H1 (cell line): ENCODE measurements around the gene TBCD. TPM values are rescaled to one million over a fixed set of nuclear protein-coding genes. Genes with fewer than 3 reads are reported as not detected.

Source experiments
- CTCF ChIA-PET: fragments of 300-600 bp; sonication (Branson Sonifier 250); formaldehyde crosslinking; loops from one replicate; lab custom pipeline; 2021; ENCODE audit not compliant: partially characterized antibody; lab: Charles Lee
- POLR2A ChIA-PET: fragments of 300-600 bp; sonication (Branson Sonifier 250); formaldehyde crosslinking; loops from one replicate; lab custom pipeline; 2021; ENCODE audit warnings: inconsistent platforms; ENCODE audit not compliant: partially characterized antibody; lab: Charles Lee
- DNase-seq, 2 experiments: peaks; one replicate each; pipeline versions ENCODE4 v3.0.0 to v3.0.0-alpha.2; 2010 to 2022; ENCODE audit warnings: low spot score in 2 of 2, low read depth in 1 of 2, mixed read lengths in 1 of 2
- FAIRE-seq: peaks from 2 replicates; lab custom pipeline; 2011; peaks lifted over from hg19 to GRCh38; lab: Jason Lieb, UNC
- H2AFZ ChIP-seq: 2 replicates; pipeline ENCODE4 v1.8.1; 2012; ENCODE audit warnings: low read length, inconsistent platforms
- H2AK5ac ChIP-seq: 2 replicates; pipeline ENCODE4 v1.6.1; 2013; ENCODE audit warnings: low read depth, low read length
- H2BK120ac ChIP-seq: replicated peaks from 2 replicates; pipeline ENCODE3; 2013; ENCODE audit warnings: low read depth, low read length, inconsistent platforms
- H2BK12ac ChIP-seq: 2 replicates; pipeline ENCODE4 v1.6.1; 2013; ENCODE audit warnings: low read depth, low read length
- H2BK15ac ChIP-seq: 2 replicates; pipeline ENCODE4 v1.6.1; 2013; ENCODE audit warnings: low read length
- H2BK20ac ChIP-seq: 2 replicates; pipeline ENCODE4 v1.6.1; 2013; ENCODE audit warnings: low read length
- H2BK5ac ChIP-seq: 2 replicates; pipeline ENCODE4 v1.6.1; 2013; ENCODE audit warnings: low read depth, low read length
- H3K14ac ChIP-seq: 2 replicates; pipeline ENCODE4 v1.6.1; 2013; ENCODE audit warnings: inconsistent platforms; ENCODE audit not compliant: insufficient read length
- H3K18ac ChIP-seq: 2 replicates; pipeline ENCODE4 v1.6.1; 2013; ENCODE audit warnings: low read length; ENCODE audit errors: extremely low read depth
- H3K23ac ChIP-seq: 2 replicates; pipeline ENCODE4 v1.6.1; 2013; ENCODE audit warnings: inconsistent platforms; ENCODE audit not compliant: insufficient read length
- H3K23me2 ChIP-seq: 2 replicates; pipeline ENCODE4 v1.6.1; 2013; ENCODE audit warnings: low read depth, low read length
- H3K27ac ChIP-seq: 2 replicates; pipeline ENCODE4 v1.6.1; 2011; ENCODE audit warnings: low read depth, low read length, inconsistent platforms
- H3K27me3 ChIP-seq, 4 experiments: replicated peaks in 1 of 4; 1 replicate in 1 of 4; 2 replicates in 3 of 4; pipeline versions ENCODE4 v1.6.1 to v1.8.1; 2011 to 2013; ENCODE audit warnings: low read length in 3 of 4, mild to moderate bottlenecking in 3 of 4, inconsistent platforms in 2 of 4, mixed read lengths in 2 of 4, moderate library complexity in 1 of 4; ENCODE audit not compliant: control insufficient read depth in 3 of 4, insufficient read depth in 3 of 4; ENCODE audit errors: extremely low read depth in 1 of 4
- H3K36me3 ChIP-seq, 4 experiments: 2 replicates each; pipeline versions ENCODE4 v1.6.1 to v1.8.1; 2011 to 2013; ENCODE audit warnings: mild to moderate bottlenecking in 4 of 4, low read length in 3 of 4, moderate library complexity in 2 of 4, control low read depth in 1 of 4, inconsistent platforms in 1 of 4; ENCODE audit not compliant: insufficient read depth in 4 of 4, control insufficient read depth in 2 of 4
- H3K4ac ChIP-seq: replicated peaks from 2 replicates; pipeline ENCODE3; 2013; ENCODE audit warnings: low read length, low read depth, mixed read lengths, inconsistent platforms; ENCODE audit not compliant: insufficient read length
- H3K4me1 ChIP-seq, 4 experiments: replicated peaks in 1 of 4; 1 replicate in 1 of 4; 2 replicates in 3 of 4; pipeline versions ENCODE4 v1.6.1 to v1.8.1; 2011 to 2013; ENCODE audit warnings: low read length in 3 of 4, inconsistent platforms in 2 of 4, mixed read lengths in 1 of 4; ENCODE audit not compliant: insufficient read depth in 4 of 4, control insufficient read depth in 3 of 4
- H3K4me2 ChIP-seq, 2 experiments: 2 replicates each; pipeline versions ENCODE4 v1.6.1 to v1.8.1; 2011 to 2013; ENCODE audit warnings: low read depth in 2 of 2, low read length in 2 of 2, control low read depth in 1 of 2, inconsistent platforms in 1 of 2, mild to moderate bottlenecking in 1 of 2; ENCODE audit not compliant: insufficient read depth in 1 of 2
- H3K4me3 ChIP-seq, 4 experiments: fragments of 200-600, 300-600 bp in 1 of 4; sonication (generic), shearing (Covaris generic), sonication (Bioruptor Twin) in 1 of 4; 2 replicates each; pipeline versions ENCODE4 v1.5.1 to v1.8.1; 2011 to 2016; ENCODE audit warnings: low read length in 4 of 4, low read depth in 3 of 4, control low read depth in 2 of 4, inconsistent platforms in 2 of 4, mild to moderate bottlenecking in 2 of 4, mixed read lengths in 1 of 4, moderate library complexity in 1 of 4; ENCODE audit not compliant: insufficient read depth in 2 of 4; ENCODE audit errors: extremely low read depth in 1 of 4
- H3K56ac ChIP-seq: replicated peaks from 2 replicates; pipeline ENCODE3; 2013; ENCODE audit warnings: low read depth, mild to moderate bottlenecking, mixed read lengths, low read length, inconsistent platforms; ENCODE audit not compliant: insufficient read length
- H3K79me1 ChIP-seq: 2 replicates; pipeline ENCODE4 v1.6.1; 2013; ENCODE audit warnings: low read depth, low read length, control low read depth
- H3K79me2 ChIP-seq, 2 experiments: 2 replicates each; pipeline versions ENCODE4 v1.6.1 to v1.8.1; 2012 to 2013; ENCODE audit warnings: low read length in 2 of 2, mild to moderate bottlenecking in 2 of 2, inconsistent platforms in 1 of 2; ENCODE audit not compliant: insufficient read depth in 2 of 2, control insufficient read depth in 1 of 2
- H3K9ac ChIP-seq, 4 experiments: replicated peaks in 1 of 4; 1 replicate in 1 of 4; 2 replicates in 3 of 4; pipeline versions ENCODE4 v1.6.1 to v1.8.1; 2011 to 2013; ENCODE audit warnings: low read depth in 3 of 4, low read length in 3 of 4, control low read depth in 2 of 4, mild to moderate bottlenecking in 2 of 4, moderate library complexity in 2 of 4, inconsistent platforms in 1 of 4; ENCODE audit errors: extremely low read depth in 1 of 4
- H3K9me3 ChIP-seq, 2 experiments: 2 replicates each; pipeline versions ENCODE4 v1.6.1 to v1.8.1; 2012 to 2013; ENCODE audit warnings: mild to moderate bottlenecking in 2 of 2, moderate library complexity in 2 of 2, control low read depth in 1 of 2, inconsistent platforms in 1 of 2, low read depth in 1 of 2, low read length in 1 of 2, mixed read lengths in 1 of 2; ENCODE audit not compliant: insufficient read depth in 2 of 2
- H4K20me1 ChIP-seq, 2 experiments: replicated peaks in 1 of 2; 2 replicates each; pipeline versions ENCODE3 to v1.8.1; 2011 to 2013; ENCODE audit warnings: inconsistent platforms in 2 of 2, low read length in 2 of 2, mild to moderate bottlenecking in 1 of 2; ENCODE audit not compliant: insufficient read depth in 2 of 2, control insufficient read depth in 1 of 2
- H4K5ac ChIP-seq: 2 replicates; pipeline ENCODE4 v1.6.1; 2013; ENCODE audit warnings: low read length, low read depth, mixed read lengths, inconsistent platforms; ENCODE audit not compliant: insufficient read length
- H4K8ac ChIP-seq: 2 replicates; pipeline ENCODE4 v1.8.0; 2013; ENCODE audit warnings: mild to moderate bottlenecking, moderate library complexity, low read length, inconsistent platforms; ENCODE audit not compliant: insufficient read depth; ENCODE audit errors: extremely low read depth
- H4K91ac ChIP-seq: replicated peaks from 2 replicates; pipeline ENCODE3; 2013; ENCODE audit warnings: low read length, mixed read lengths, inconsistent platforms; ENCODE audit not compliant: insufficient read length
- ASH2L ChIP-seq: fragments of 200-600, 300-600 bp; sonication (generic); IDR thresholded peaks from one replicate; pipeline ENCODE4 v1.7.1; 2017; ENCODE audit warnings: low read length
- CTCF ChIP-seq, 3 experiments: IDR thresholded peaks; 1 replicate in 2 of 3; 2 replicates in 1 of 3; pipeline versions ENCODE4 v1.5.1 to v1.6.1; 2011; ENCODE audit warnings: low read length in 3 of 3, mild to moderate bottlenecking in 3 of 3, inconsistent platforms in 2 of 3, low read depth in 1 of 3, moderate library complexity in 1 of 3; ENCODE audit not compliant: insufficient read depth in 1 of 3; ENCODE audit errors: control extremely low read depth in 1 of 3
- E2F6 ChIP-seq: IDR thresholded peaks from 2 replicates; pipeline ENCODE4 v1.6.1; 2012; ENCODE audit warnings: inconsistent platforms
- HDAC2 ChIP-seq, 2 experiments: fragments of 300-600 bp in 1 of 2; sonication (generic) in 1 of 2; IDR thresholded peaks; 2 replicates each; pipeline ENCODE4 v1.6.1; 2011 to 2012; ENCODE audit warnings: low read depth in 2 of 2, low read length in 2 of 2, mild to moderate bottlenecking in 2 of 2, moderate library complexity in 2 of 2, borderline replicate concordance in 1 of 2, inconsistent platforms in 1 of 2
- KDM5A ChIP-seq: fragments of 200-600 bp; IDR thresholded peaks from 2 replicates; pipeline ENCODE4 v1.7.1; 2012; ENCODE audit warnings: mild to moderate bottlenecking, low read length, inconsistent platforms, mixed read lengths
- TAF1 ChIP-seq: IDR thresholded peaks from 2 replicates; pipeline ENCODE4 v1.6.1; 2011; ENCODE audit warnings: mild to moderate bottlenecking, low read depth, low read length
- YY1 ChIP-seq: IDR thresholded peaks from 2 replicates; pipeline ENCODE4 v1.6.1; 2011; ENCODE audit warnings: low read depth, mild to moderate bottlenecking, low read length
- ZNF274 ChIP-seq: IDR thresholded peaks from 2 replicates; pipeline ENCODE4 v1.7.0; 2012; ENCODE audit warnings: low read length, borderline replicate concordance; ENCODE audit errors: extremely low read depth
- WGBS, 2 experiments: shearing (Covaris generic) in 1 of 2; methylation state at CpG; one replicate each; pipeline versions ENCODE4 v1.1.6 to v1.1.7; 2013 to 2015; ENCODE audit warnings: low lambda C conversion rate in 2 of 2, mixed read lengths in 2 of 2, inconsistent platforms in 1 of 2, low coverage in 1 of 2, missing lambda C conversion rate in 1 of 2; ENCODE audit not compliant: insufficient replicate concordance in 2 of 2, insufficient coverage in 1 of 2, insufficient read length in 1 of 2; ENCODE audit errors: extremely low coverage in 1 of 2, missing lambda C conversion rate in 1 of 2; 5-methylcytosine and 5-hydroxymethylcytosine counted together
- polyA plus RNA-seq, 7 experiments: library from polyadenylated mRNA; depleted of rRNA in 3 of 7; stranded (reverse) in 5 of 7; unstranded in 2 of 7; fragments of >200 nt in 5 of 7; fragments of 200-250 nt in 2 of 7; gene quantifications; 1 replicate in 5 of 7; 2 replicates in 1 of 7; 4 replicates in 1 of 7; pipeline versions ENCODE4 v1.2.1 to v1.2.3, GENCODE V29; 2011 to 2013; ENCODE audit warnings: missing spikeins in 2 of 7, mixed read lengths in 2 of 7
- total RNA-seq: library from RNA; stranded (reverse); fragmentation: NEBNext Ultra II Directional; extraction: Animal tissue kit (Norgen Biotek cat#: 25700); gene quantifications from 2 replicates; pipeline ENCODE4 v1.2.1, GENCODE V29; 2021
- TF ChIP-seq, protein P1 (sequence below): IDR thresholded peaks from 2 replicates; pipeline ENCODE4 v1.6.1; 2011; ENCODE audit warnings: low read depth, mild to moderate bottlenecking, low read length; ENCODE audit not compliant: insufficient read depth
- TF ChIP-seq, protein P2 (sequence below): IDR thresholded peaks from 2 replicates; pipeline ENCODE4 v1.6.1; 2012; ENCODE audit warnings: inconsistent platforms

Gene TBCD
- total and polyA plus RNA-seq, 2 of the 8 experiments (the other 6 are each of a cell fraction or from before 2014, with no cell fraction given): 118 to 162 TPM

- H3K23ac ChIP-seq: no peak overlapping the region
- no peak overlapping the region for H2BK15ac ChIP-seq
- no peak overlapping the region for H3K18ac ChIP-seq
- no peak overlapping the region for H3K14ac ChIP-seq
- H4K5ac ChIP-seq: no peak overlapping the region
- H3K79me1 ChIP-seq: peaks cover 7% of the 10 kb centered on the region
- no peak overlapping the region for H3K4ac ChIP-seq
- no peak for DNase-seq
- H3K9me3 ChIP-seq: no peaks in the 10 kb centered on the region
- no peak overlapping the region for H4K8ac ChIP-seq
- no peaks in the 10 kb centered on the region for H3K23me2 ChIP-seq
- H2AFZ ChIP-seq: no peak overlapping the region
- no peak overlapping the region for H2AK5ac ChIP-seq
- H2BK5ac ChIP-seq: no peak overlapping the region
- no peak overlapping the region for H3K4me3 ChIP-seq
- H3K27ac ChIP-seq: no peak overlapping the region
- no peak overlapping the region for H3K56ac ChIP-seq
- no peak overlapping the region for H4K91ac ChIP-seq
- no peak overlapping the region for H3K4me2 ChIP-seq
- H3K4me1 ChIP-seq: no peaks in the 10 kb centered on the region; a peak in 1 of 7 replicates
- no peak overlapping the region for H2BK20ac ChIP-seq
- H3K27me3 ChIP-seq: no peaks in the 10 kb centered on the region
- peaks cover 4 to 29% (median 12%) of the 10 kb centered on the region in 4 experiments; a peak in 6 of 8 replicates for H3K36me3 ChIP-seq
- H2BK120ac ChIP-seq: no peak overlapping the region
- ChIA-PET CTCF (interaction anchor here (0.9 to 1.6 kb wide), 2 partner anchors 27 to 110 kb away, joined by 3 to 5 read pairs; no protein-coding TSS in a partner anchor), POLR2A (no interaction called here)
- FAIRE-seq: no peak
- H2BK12ac ChIP-seq: no peak overlapping the region
- peaks cover 0 to 10% of the 10 kb centered on the region in 2 experiments; a peak in 1 of 4 replicates for H3K79me2 ChIP-seq
- 97% methylated on average over 21 of the region's 21 CpGs; no CpG with 5 or more reads in 1 of the 2 experiments for WGBS, 2 experiments
- no peak overlapping the region for H3K9ac ChIP-seq
- peaks cover 3 to 5% of the 10 kb centered on the region in 2 experiments for H4K20me1 ChIP-seq
- TF ChIP-seq E2F6 (no peak), KDM5A (no peak), YY1 (no peak), ZNF274 (no peak), TAF1 (no peak), CTCF (IDR thresholded peaks at IDR 0.05; ENCODE audit: control extremely low read depth in 1 of 3, insufficient read depth in 1 of 3, low read depth in 1 of 3, low read length in 3 of 3) (no peak), ASH2L (no peak), HDAC2 (IDR thresholded peaks at IDR 0.05; ENCODE audit: borderline replicate concordance in 1 of 2, low read depth in 2 of 2, low read length in 2 of 2) (no peak)
- TF ChIP-seq, protein P1, sequence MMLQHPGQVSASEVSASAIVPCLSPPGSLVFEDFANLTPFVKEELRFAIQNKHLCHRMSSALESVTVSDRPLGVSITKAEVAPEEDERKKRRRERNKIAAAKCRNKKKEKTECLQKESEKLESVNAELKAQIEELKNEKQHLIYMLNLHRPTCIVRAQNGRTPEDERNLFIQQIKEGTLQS: no peak
- TF ChIP-seq, protein P2, sequence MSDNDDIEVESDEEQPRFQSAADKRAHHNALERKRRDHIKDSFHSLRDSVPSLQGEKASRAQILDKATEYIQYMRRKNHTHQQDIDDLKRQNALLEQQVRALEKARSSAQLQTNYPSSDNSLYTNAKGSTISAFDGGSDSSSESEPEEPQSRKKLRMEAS: no peak
These were observed 55.7 kb downstream of the TBCD start for GRCh38 chr17:82807562-82807961.
